ENCODE measurements around the gene PTPRJ. TPM values are rescaled to one million over a fixed set of nuclear protein-coding genes. Genes with fewer than 3 reads are reported as not detected.

The PTPRJ gene
- total and polyA plus RNA-seq, 2 of the 4 experiments (the other 2 are of a cell fraction) = 5.6 to 14.9 TPM

DNA sequence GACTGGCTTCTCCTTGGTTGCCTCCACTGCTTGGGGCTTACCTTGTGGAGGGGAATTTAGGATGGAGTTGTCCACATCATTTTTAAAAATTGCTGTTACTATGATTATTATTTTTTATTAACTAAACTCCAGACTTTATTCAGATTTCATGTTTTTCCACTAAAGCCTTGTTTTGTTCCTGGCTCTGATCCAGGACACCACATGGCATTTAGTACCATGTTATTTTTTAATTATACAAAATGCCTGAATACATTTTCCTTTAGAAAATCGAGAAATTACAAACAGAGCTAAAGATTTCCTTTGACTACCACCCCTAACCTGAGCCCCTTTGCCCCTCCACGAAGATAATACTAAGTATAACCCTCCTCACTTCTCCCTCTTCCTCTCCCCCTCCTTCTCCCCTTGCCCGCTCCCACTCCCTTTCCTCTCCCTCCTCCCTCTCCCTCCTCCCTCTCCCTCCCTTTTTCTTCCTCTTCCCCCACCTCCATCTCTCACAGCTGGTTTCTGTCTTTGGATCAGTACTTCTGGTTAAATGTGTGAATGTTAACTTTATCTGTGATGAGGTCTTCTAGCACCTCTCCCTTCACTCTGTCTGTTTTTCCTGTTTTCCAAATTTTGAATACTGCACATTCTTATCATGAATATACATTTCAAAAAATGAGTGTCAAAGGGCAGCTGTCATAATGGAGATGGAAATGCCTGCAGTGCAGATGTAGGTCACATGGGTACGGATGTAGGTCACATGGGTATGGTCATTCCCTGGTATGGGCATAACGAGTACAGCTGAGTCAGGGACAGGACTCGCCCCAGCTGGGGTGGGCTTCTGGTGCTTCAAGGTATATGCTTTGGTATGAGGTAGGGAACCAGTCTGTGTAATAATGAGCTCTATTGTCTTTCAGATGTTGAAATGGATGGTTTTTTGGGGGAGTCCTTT lies 181.9 kb downstream of the PTPRJ start:
- no peaks in the 10 kb centered on the region; a peak in 2 of 4 replicates for H3K79me1 ChIP-seq (ENCODE audit: low read depth in 1 of 2, low read length in 2 of 2)
- dilution Hi-C loops (cut with HindIII; ENCODE audit: low sequenced_read_pairs, unreplicated experiment) = no loop called here
- no peak overlapping the region for H4K8ac ChIP-seq (ENCODE audit: low read depth in 2 of 2, low read length in 2 of 2)
- H3K4me2 ChIP-seq (ENCODE audit: low read depth, low read length) = no peak overlapping the region
- no peak overlapping the region for H3K27ac ChIP-seq (ENCODE audit: insufficient read depth, low read length)
- no peak overlapping the region for H4K5ac ChIP-seq (ENCODE audit: low read depth, low read length)
- no TSS peak for BruUV-seq (replicated peaks)
- H3K14ac ChIP-seq (replicated peaks; ENCODE audit: low read depth, low read length) = no peak overlapping the region
- no peak overlapping the region for H2BK15ac ChIP-seq (ENCODE audit: low read depth, low read length)
- no peaks in the 10 kb centered on the region for H4K20me1 ChIP-seq (ENCODE audit: insufficient read depth, low read length)
- TF ChIP-seq BHLHE40 (IDR thresholded peaks at IDR 0.05; ENCODE audit: low read depth, low read length) (no peak), FOS (IDR thresholded peaks at IDR 0.05; ENCODE audit: low read depth, low read length) (no peak), RAD21 (IDR thresholded peaks at IDR 0.05; ENCODE audit: low read length) (no peak), CEBPB (IDR thresholded peaks at IDR 0.05; ENCODE audit: low read depth, low read length) (no peak), POLR2A (IDR thresholded peaks at IDR 0.05; ENCODE audit: low read depth, low read length) (no peak), NFE2L2 (IDR thresholded peaks at IDR 0.05; ENCODE audit: low read depth, low read length) (no peak), RFX5 (IDR thresholded peaks at IDR 0.05; ENCODE audit: low read depth, low read length) (no peak), MAZ (IDR thresholded peaks at IDR 0.05; ENCODE audit: borderline replicate concordance, low read depth, low read length) (no peak), CHD1 (IDR thresholded peaks at IDR 0.05; ENCODE audit: low read depth, low read length) (no peak), RCOR1 (IDR thresholded peaks at IDR 0.05; ENCODE audit: insufficient replicate concordance, low read length) (no peak), SMC3 (IDR thresholded peaks at IDR 0.05; ENCODE audit: low read depth, low read length) (no peak)
- TF ChIP-seq, protein P1, sequence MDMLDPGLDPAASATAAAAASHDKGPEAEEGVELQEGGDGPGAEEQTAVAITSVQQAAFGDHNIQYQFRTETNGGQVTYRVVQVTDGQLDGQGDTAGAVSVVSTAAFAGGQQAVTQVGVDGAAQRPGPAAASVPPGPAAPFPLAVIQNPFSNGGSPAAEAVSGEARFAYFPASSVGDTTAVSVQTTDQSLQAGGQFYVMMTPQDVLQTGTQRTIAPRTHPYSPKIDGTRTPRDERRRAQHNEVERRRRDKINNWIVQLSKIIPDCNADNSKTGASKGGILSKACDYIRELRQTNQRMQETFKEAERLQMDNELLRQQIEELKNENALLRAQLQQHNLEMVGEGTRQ (IDR thresholded peaks at IDR 0.05; ENCODE audit: low read depth, low read length) = no peak
- TF ChIP-seq, protein P2, sequence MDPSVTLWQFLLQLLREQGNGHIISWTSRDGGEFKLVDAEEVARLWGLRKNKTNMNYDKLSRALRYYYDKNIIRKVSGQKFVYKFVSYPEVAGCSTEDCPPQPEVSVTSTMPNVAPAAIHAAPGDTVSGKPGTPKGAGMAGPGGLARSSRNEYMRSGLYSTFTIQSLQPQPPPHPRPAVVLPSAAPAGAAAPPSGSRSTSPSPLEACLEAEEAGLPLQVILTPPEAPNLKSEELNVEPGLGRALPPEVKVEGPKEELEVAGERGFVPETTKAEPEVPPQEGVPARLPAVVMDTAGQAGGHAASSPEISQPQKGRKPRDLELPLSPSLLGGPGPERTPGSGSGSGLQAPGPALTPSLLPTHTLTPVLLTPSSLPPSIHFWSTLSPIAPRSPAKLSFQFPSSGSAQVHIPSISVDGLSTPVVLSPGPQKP (IDR thresholded peaks at IDR 0.05; ENCODE audit: borderline replicate concordance, low read depth, low read length) = no peak
- H3K4me3 ChIP-seq (ENCODE audit: insufficient read depth, low read depth, low read length) = no peak overlapping the region
- H2AK5ac ChIP-seq (ENCODE audit: low read depth, low read length) = no peak overlapping the region
- H2BK20ac ChIP-seq (ENCODE audit: low read depth, low read length) = no peak overlapping the region
- H2AFZ ChIP-seq (replicated peaks; ENCODE audit: low read length, poor library complexity) = no peak overlapping the region
- H3K9me3 ChIP-seq (ENCODE audit: control insufficient read depth, insufficient read depth, low read length) = no peaks in the 10 kb centered on the region
- H3K9ac ChIP-seq (ENCODE audit: low read depth, low read length) = no peak overlapping the region
- H2AK9ac ChIP-seq (replicated peaks; ENCODE audit: low read depth, low read length, poor library complexity) = no peak overlapping the region
- POLR2A ChIA-PET (ENCODE audit: unreplicated experiment) = no interaction called here
- H4K91ac ChIP-seq (ENCODE audit: insufficient read depth, low read depth, low read length) = no peak overlapping the region
- intact Hi-C loops (cut with micrococcal nuclease) = no loop called here
- H3K36me3 ChIP-seq (ENCODE audit: control insufficient read depth, insufficient read depth, low read length) = peaks cover 11% of the 10 kb centered on the region
- H3K9me1 ChIP-seq (ENCODE audit: insufficient read depth, low read length) = peaks cover 2% of the 10 kb centered on the region; the same call in 1 of the 2 replicates
- no peaks in the 10 kb centered on the region for H3K27me3 ChIP-seq (ENCODE audit: control insufficient read depth, insufficient read depth, low read length)
- H2BK5ac ChIP-seq (ENCODE audit: low read depth, low read length, poor library complexity, severe bottlenecking) = no peak overlapping the region
- no peak overlapping the region for H3K4ac ChIP-seq (ENCODE audit: low read depth, low read length)
- H3K4me1 ChIP-seq (ENCODE audit: control insufficient read depth, insufficient read depth, low read length) = peaks cover 2% of the 10 kb centered on the region; the same call in 1 of the 2 replicates
- CTCF ChIA-PET = interaction anchor here (1.0 kb wide), 1 partner anchor 146 kb away, joined by 3 read pairs; no protein-coding TSS in a partner anchor
- ATAC-seq (ENCODE audit: low read depth) = no peak
- H3K18ac ChIP-seq (ENCODE audit: low read depth, low read length) = no peak overlapping the region
- in situ Hi-C loops (cut with MboI; ENCODE audit: low sequenced_read_pairs) = no loop called here
- DNase-seq = no peak
- H2BK120ac ChIP-seq (ENCODE audit: low read depth, low read length) = no peak overlapping the region
- H3K23ac ChIP-seq (ENCODE audit: low read depth, low read length) = no peak overlapping the region
- no CpG with 5 or more reads among the region's 6 CpGs for WGBS, 2 experiments (ENCODE audit: extremely low coverage in 2 of 2, insufficient read length in 1 of 2)
- no peak overlapping the region for H3K56ac ChIP-seq (ENCODE audit: extremely low read depth, insufficient read depth, low read length)
